Kidney (tissue), 14 donors: Measurements from ENCODE around the gene MPHOSPH8. TPM values are rescaled to one million over a fixed set of nuclear protein-coding genes. Genes with fewer than 3 reads are reported as not detected.

Experiments
- DNase-seq, 5 donors: peaks; one replicate each; pipeline ENCODE4 v3.0.0-alpha.2; 2013 to 2020
- FAIRE-seq: peaks from 2 replicates; lab custom pipeline; 2012; peaks lifted over from hg19 to GRCh38; lab: Jason Lieb, UNC
- H3K27ac ChIP-seq, 2 donors: one replicate each; pipeline ENCODE4 v1.7.0; 2013; ENCODE audit warnings: low read depth in 2 of 2, low read length in 2 of 2, inconsistent platforms in 1 of 2
- H3K27me3 ChIP-seq: one replicate; pipeline ENCODE4 v1.7.1; 2013; ENCODE audit warnings: low read length, inconsistent platforms; ENCODE audit not compliant: control insufficient read depth, insufficient read depth
- H3K36me3 ChIP-seq, 3 donors: one replicate each; pipeline versions ENCODE4 v1.7.0 to v1.7.1; 2013; ENCODE audit warnings: low read length in 3 of 3, control low read depth in 1 of 3, inconsistent platforms in 1 of 3; ENCODE audit not compliant: insufficient read depth in 3 of 3, control insufficient read depth in 2 of 3
- H3K4me1 ChIP-seq, 3 donors: one replicate each; pipeline versions ENCODE4 v1.7.0 to v1.7.1; 2013; ENCODE audit warnings: low read length in 3 of 3, inconsistent platforms in 1 of 3, low read depth in 1 of 3; ENCODE audit not compliant: control insufficient read depth in 2 of 3, insufficient read depth in 2 of 3
- H3K4me3 ChIP-seq, 3 donors: one replicate each; pipeline versions ENCODE4 v1.7.0 to v1.8.1; 2013; ENCODE audit warnings: low read length in 3 of 3, control low read depth in 1 of 3, inconsistent platforms in 1 of 3
- H3K9ac ChIP-seq, 3 donors: one replicate each; pipeline versions ENCODE4 v1.7.0 to v1.7.1; 2013; ENCODE audit warnings: low read length in 3 of 3, control low read depth in 1 of 3, inconsistent platforms in 1 of 3
- H3K9me3 ChIP-seq, 3 donors: one replicate each; pipeline versions ENCODE4 v1.7.0 to v1.7.1; 2013; ENCODE audit warnings: low read length in 3 of 3, control low read depth in 1 of 3, inconsistent platforms in 1 of 3; ENCODE audit not compliant: control insufficient read depth in 2 of 3, insufficient read depth in 1 of 3
- intact Hi-C: fragments of 100-400 bp; cut with DNase I; formaldehyde crosslinking; loops from one replicate; pipeline ENCODE4 v1.11.1; 2022
- polyA plus RNA-seq: library from polyadenylated mRNA; stranded (reverse); fragments of 350-450 nt; fragmentation: Illumina TruSeq; extraction: RNeasy Lipid Tissue Mini Kit (QIAGEN cat#74804); gene quantifications from one replicate; pipeline ENCODE4 v1.2.3, GENCODE V29; 2014; ENCODE audit warnings: low read depth, low replicate concordance; ENCODE audit not compliant: insufficient read depth
- total RNA-seq: library from RNA; stranded (reverse); fragmentation: NEBNext Ultra II Directional; extraction: Animal tissue kit (Norgen Biotek cat#: 25700); gene quantifications from one replicate; pipeline ENCODE4 v1.2.1, GENCODE V29; 2021
- TF ChIP-seq, protein P1 (sequence below): IDR thresholded peaks from 3 replicates; pipeline ENCODE4 v1.5.1; 2012; ENCODE audit warnings: mild to moderate bottlenecking, moderate library complexity, borderline replicate concordance; ENCODE audit not compliant: insufficient read depth; ENCODE audit errors: extremely low read depth
- donor health status: control.
- donor health status: control.
- donor health status: control.
- donor health status: control.
- donor health status: control.
- donor health status: DM: yes; HTN: yes; CAD: no.
- donor health status: Normal renal cell carcinoma (clear cell type).

MPHOSPH8 gene
- total and polyA plus RNA-seq, 2 donors from 2014 or later: 23.1 to 35.6 TPM

GRCh38 chr13:19597523-19597922 is 35.9 kb upstream of the MPHOSPH8 start:
- H3K27ac ChIP-seq: no peak overlapping the region
- H3K27me3 ChIP-seq: no peaks in the 10 kb centered on the region
- FAIRE-seq: no peak

GRCh38 chr13:19601749-19602725 is 31.4 kb upstream of the MPHOSPH8 start:
- Histone ChIP-seq H3K9ac (no peak overlapping the region), H3K4me3 (peak overlapping the region in 2 of 3 donors; percentile 30 to 43), H3K9me3 (no peaks in the 10 kb centered on the region), H3K4me1 (no peaks in the 10 kb centered on the region), H3K27ac (no peak overlapping the region), H3K36me3 (no peaks in the 10 kb centered on the region), H3K27me3 (no peaks in the 10 kb centered on the region)
- TF ChIP-seq, protein P1, sequence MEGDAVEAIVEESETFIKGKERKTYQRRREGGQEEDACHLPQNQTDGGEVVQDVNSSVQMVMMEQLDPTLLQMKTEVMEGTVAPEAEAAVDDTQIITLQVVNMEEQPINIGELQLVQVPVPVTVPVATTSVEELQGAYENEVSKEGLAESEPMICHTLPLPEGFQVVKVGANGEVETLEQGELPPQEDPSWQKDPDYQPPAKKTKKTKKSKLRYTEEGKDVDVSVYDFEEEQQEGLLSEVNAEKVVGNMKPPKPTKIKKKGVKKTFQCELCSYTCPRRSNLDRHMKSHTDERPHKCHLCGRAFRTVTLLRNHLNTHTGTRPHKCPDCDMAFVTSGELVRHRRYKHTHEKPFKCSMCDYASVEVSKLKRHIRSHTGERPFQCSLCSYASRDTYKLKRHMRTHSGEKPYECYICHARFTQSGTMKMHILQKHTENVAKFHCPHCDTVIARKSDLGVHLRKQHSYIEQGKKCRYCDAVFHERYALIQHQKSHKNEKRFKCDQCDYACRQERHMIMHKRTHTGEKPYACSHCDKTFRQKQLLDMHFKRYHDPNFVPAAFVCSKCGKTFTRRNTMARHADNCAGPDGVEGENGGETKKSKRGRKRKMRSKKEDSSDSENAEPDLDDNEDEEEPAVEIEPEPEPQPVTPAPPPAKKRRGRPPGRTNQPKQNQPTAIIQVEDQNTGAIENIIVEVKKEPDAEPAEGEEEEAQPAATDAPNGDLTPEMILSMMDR: no peak
- FAIRE-seq (no peak), DNase-seq (peak; percentile 72 to 83 (median 74))
- intact Hi-C loops: no loop called here

More at GRCh38 chr13:19597523-19597922, 35.9 kb upstream of the MPHOSPH8 start:
- no peak for DNase-seq
- Histone ChIP-seq H3K9ac (no peak overlapping the region), H3K9me3 (no peaks in the 10 kb centered on the region), H3K36me3 (no peaks in the 10 kb centered on the region), H3K4me1 (no peaks in the 10 kb centered on the region), H3K4me3 (no peak overlapping the region)
- intact Hi-C loops: no loop called here
- TF ChIP-seq, protein P1: no peak

- Histone ChIP-seq H3K36me3 (no peaks in the 10 kb centered on the region), H3K27ac (no peak overlapping the region), H3K4me3 (no peak overlapping the region), H3K9ac (no peak overlapping the region), H3K4me1 (no peaks in the 10 kb centered on the region), H3K9me3 (no peaks in the 10 kb centered on the region), H3K27me3 (no peaks in the 10 kb centered on the region)
- DNase-seq (no peak), FAIRE-seq (no peak)
- intact Hi-C loops: no loop called here
- TF ChIP-seq, protein P1: no peak
Measured at GRCh38 chr13:19604306-19604705, 29.2 kb upstream of the MPHOSPH8 start.
